ENCODE measurements around the gene OSBP. TPM values are rescaled to one million over a fixed set of nuclear protein-coding genes. Genes with fewer than 3 reads are reported as not detected.

The OSBP gene
- total and polyA plus RNA-seq, 9 of the 15 experiments (the other 6 are each of a cell fraction or from before 2014, with no cell fraction given): 11.7 to 49.0 (median 28.7) TPM

DNA sequence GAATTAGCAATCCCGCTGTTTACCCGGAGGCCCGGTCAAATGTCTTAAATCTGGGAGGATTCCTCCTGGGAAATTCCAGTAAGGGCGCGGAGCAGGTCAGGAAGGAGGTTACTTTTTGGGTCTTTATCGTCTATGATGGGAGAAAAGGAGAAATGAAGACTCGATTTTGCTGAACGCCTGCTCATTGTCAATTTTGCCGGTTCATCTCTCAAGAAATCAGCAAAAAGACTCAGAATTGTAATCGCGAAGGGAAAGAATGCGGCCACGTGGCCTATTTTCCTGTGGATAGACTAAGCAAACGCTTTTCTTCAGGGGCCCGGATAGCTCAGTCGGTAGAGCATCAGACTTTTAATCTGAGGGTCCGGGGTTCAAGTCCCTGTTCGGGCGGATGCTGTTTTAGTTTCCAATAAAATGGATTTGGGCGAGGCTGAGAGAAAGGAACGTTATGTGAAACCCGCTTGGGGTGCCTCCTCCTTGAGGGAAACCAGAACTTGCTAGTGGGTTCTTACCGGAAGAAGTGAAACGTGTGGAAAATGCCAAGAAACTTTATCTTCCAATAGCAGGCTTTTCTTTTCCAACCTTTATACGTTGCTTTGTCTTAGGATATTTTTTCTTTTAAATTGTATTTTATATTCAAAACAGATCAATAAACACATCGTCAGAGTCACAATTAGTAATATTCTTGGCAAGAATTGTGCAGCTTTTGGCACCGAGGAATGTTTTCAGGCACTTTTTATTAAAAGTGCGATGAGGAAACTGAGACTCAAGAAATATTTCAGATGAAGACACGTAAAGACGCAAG, 59.3 kb downstream of the OSBP start (continued):
- TF ChIP-seq, protein P1, sequence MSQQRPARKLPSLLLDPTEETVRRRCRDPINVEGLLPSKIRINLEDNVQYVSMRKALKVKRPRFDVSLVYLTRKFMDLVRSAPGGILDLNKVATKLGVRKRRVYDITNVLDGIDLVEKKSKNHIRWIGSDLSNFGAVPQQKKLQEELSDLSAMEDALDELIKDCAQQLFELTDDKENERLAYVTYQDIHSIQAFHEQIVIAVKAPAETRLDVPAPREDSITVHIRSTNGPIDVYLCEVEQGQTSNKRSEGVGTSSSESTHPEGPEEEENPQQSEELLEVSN (IDR thresholded peaks at IDR 0.05; ENCODE audit: borderline replicate concordance in 1 of 2, extremely low read depth in 1 of 2, insufficient read depth in 1 of 2, insufficient read length in 1 of 2, low read depth in 1 of 2, low read length in 1 of 2, poor library complexity in 1 of 2, severe bottlenecking in 1 of 2): peak; percentile 46 to 66
- TF ChIP-seq NBN (IDR thresholded peaks at IDR 0.05; ENCODE audit: low read depth): peak; percentile 86
- TF ChIP-seq TSC22D4 (tag; IDR thresholded peaks at IDR 0.05): no peak
- TF ChIP-seq, protein P2, sequence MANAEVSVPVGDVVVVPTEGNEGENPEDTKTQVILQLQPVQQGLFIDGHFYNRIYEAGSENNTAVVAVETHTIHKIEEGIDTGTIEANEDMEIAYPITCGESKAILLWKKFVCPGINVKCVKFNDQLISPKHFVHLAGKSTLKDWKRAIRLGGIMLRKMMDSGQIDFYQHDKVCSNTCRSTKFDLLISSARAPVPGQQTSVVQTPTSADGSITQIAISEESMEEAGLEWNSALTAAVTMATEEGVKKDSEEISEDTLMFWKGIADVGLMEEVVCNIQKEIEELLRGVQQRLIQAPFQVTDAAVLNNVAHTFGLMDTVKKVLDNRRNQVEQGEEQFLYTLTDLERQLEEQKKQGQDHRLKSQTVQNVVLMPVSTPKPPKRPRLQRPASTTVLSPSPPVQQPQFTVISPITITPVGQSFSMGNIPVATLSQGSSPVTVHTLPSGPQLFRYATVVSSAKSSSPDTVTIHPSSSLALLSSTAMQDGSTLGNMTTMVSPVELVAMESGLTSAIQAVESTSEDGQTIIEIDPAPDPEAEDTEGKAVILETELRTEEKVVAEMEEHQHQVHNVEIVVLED (CRISPR knock-in tag; IDR thresholded peaks at IDR 0.05): no peak
- TF ChIP-seq, protein P3, sequence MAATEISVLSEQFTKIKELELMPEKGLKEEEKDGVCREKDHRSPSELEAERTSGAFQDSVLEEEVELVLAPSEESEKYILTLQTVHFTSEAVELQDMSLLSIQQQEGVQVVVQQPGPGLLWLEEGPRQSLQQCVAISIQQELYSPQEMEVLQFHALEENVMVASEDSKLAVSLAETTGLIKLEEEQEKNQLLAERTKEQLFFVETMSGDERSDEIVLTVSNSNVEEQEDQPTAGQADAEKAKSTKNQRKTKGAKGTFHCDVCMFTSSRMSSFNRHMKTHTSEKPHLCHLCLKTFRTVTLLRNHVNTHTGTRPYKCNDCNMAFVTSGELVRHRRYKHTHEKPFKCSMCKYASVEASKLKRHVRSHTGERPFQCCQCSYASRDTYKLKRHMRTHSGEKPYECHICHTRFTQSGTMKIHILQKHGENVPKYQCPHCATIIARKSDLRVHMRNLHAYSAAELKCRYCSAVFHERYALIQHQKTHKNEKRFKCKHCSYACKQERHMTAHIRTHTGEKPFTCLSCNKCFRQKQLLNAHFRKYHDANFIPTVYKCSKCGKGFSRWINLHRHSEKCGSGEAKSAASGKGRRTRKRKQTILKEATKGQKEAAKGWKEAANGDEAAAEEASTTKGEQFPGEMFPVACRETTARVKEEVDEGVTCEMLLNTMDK (IDR thresholded peaks at IDR 0.05; ENCODE audit: borderline replicate concordance, insufficient read depth, low read depth, low read length, poor library complexity, severe bottlenecking): no peak
- TF ChIP-seq CBX3 (IDR thresholded peaks at IDR 0.05; ENCODE audit: borderline replicate concordance in 1 of 2, low read length in 2 of 2): peak in 1 of 2 experiments; percentile 73; a peak in 2 of 3 replicates
- no peak; the same call in 1 of the 2 replicates for TF ChIP-seq FOXM1 (IDR thresholded peaks at IDR 0.05; ENCODE audit: low read depth)
- TF ChIP-seq FOXM1 (CRISPR knock-in tag; IDR thresholded peaks at IDR 0.05; ENCODE audit: low read depth): no peak
- no peak for TF ChIP-seq ZNF121 (CRISPR knock-in tag; conservative IDR thresholded peaks at IDR 0.05)
- TF ChIP-seq, protein P4, sequence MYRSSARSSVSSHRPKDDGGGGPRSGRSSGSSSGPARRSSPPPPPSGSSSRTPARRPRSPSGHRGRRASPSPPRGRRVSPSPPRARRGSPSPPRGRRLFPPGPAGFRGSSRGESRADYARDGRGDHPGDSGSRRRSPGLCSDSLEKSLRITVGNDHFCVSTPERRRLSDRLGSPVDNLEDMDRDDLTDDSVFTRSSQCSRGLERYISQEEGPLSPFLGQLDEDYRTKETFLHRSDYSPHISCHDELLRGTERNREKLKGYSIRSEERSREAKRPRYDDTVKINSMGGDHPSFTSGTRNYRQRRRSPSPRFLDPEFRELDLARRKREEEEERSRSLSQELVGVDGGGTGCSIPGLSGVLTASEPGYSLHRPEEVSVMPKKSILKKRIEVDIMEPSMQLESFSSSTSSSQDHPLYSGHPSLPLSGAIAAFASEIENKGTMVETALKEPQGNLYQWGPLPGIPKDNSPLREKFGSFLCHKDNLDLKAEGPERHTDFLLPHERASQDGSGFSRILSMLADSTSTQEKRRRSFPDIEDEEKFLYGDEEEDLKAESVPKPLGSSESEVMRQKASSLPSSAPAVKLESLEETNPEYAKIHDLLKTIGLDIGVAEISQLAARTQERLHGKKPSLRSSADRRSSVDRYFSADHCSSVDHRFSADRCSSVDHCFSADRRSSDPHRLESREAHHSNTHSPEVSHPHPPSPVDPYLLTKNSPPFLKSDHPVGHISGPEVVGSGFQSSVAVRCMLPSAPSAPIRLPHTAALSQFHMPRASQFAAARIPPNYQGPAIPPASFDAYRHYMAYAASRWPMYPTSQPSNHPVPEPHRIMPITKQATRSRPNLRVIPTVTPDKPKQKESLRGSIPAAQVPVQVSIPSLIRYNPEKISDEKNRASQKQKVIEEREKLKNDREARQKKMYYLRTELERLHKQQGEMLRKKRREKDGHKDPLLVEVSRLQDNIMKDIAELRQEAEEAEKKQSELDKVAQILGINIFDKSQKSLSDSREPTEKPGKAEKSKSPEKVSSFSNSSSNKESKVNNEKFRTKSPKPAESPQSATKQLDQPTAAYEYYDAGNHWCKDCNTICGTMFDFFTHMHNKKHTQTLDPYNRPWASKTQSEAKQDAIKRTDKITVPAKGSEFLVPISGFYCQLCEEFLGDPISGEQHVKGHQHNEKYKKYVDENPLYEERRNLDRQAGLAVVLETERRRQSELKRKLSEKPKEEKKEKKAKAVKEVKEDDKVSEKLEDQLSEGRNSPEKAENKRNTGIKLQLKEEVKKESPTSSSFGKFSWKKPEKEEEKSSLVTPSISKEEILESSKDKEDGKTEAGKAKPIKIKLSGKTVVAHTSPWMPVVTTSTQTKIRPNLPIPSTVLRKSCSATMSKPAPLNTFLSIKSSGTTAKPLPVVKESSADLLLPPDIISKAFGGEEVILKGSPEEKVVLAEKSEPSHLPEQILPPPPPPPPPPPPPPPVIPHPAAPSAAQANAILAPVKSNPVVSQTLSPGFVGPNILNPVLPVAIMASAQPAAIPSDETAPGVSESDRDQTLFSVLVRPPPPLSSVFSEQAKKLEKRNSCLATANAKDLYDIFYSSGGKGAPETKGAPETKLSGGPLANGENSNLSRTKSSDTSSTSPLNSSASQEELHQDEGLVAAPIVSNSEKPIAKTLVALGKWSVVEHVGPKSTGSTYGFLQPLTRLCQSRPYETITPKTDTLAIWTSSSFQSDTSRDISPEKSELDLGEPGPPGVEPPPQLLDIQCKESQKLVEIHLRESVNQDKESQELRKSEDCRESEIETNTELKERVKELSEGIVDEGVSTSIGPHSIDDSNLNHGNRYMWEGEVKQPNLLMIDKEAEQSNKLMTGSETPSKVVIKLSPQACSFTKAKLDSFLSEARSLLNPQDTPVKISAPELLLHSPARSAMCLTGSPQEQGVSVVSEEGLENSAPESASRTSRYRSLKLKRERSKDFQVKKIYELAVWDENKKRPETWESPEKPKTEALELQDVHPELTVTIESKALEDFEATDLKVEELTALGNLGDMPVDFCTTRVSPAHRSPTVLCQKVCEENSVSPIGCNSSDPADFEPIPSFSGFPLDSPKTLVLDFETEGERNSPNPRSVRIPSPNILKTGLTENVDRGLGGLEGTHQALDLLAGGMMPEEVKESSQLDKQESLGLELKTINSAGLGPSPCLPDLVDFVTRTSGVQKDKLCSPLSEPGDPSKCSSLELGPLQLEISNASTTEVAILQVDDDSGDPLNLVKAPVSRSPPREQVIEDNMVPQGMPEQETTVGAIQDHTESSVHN (IDR thresholded peaks at IDR 0.05; ENCODE audit: borderline replicate concordance in 1 of 2, low read depth in 1 of 2): no peak
- TF ChIP-seq TCF7 (IDR thresholded peaks at IDR 0.05; ENCODE audit: borderline replicate concordance): no peak
- TF ChIP-seq BDP1 (IDR thresholded peaks at IDR 0.05; ENCODE audit: insufficient read depth, insufficient read length): peak; percentile 56
- TF ChIP-seq ZNF785 (CRISPR knock-in tag; IDR thresholded peaks at IDR 0.05): no peak

Measured in K562 (cell line).